Vagina (tissue), 2 donors: ENCODE results near the gene MDFIC.

Experiments
- POLR2A ChIP-seq, 2 donors: fragments of 450-650 bp; IDR thresholded peaks; one replicate each; pipeline ENCODE4 v1.6.1; 2017; ENCODE audit warnings: antibody characterized with exemption in 2 of 2, mild to moderate bottlenecking in 2 of 2, moderate library complexity in 2 of 2
- POLR2AphosphoS5 ChIP-seq, 2 donors: sonication (generic); formaldehyde crosslinking; IDR thresholded peaks; one replicate each; pipeline ENCODE4 v1.9.0; 2017; ENCODE audit warnings: antibody characterized with exemption in 2 of 2, mild to moderate bottlenecking in 2 of 2, low read depth in 1 of 2; ENCODE audit not compliant: insufficient read depth in 1 of 2
- TF ChIP-seq, protein P1 (sequence below), 3 experiments: fragments of 450-650 bp in 2 of 3; fragments of 200-600 bp in 1 of 3; sonication (generic) in 1 of 3; IDR thresholded peaks; one replicate each; pipeline ENCODE4 v1.5.1; 2017 to 2019; ENCODE audit warnings: antibody characterized with exemption in 3 of 3, mild to moderate bottlenecking in 2 of 3, moderate library complexity in 2 of 3

DNA sequence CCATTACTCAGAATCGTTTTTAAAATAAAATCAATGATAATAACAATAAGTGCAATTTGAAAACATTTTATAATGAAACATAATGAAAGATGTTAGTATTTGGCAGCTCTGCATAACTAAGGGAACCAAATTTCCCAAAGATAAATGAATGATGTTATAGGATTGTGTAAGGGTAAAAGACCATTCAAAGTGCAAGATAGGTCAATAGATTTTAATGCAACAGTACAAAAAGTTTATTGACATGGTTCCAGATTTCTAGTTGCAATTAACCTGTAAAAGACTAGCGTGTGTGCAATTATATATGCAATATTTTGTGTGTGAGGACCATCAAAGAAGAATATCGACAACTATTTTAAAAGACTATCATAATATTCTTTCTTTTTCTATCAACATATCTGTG is 122.3 kb downstream of the MDFIC start:
- TF ChIP-seq POLR2A (IDR thresholded peaks at IDR 0.05) (no peak), POLR2AphosphoS5 (IDR thresholded peaks at IDR 0.05; ENCODE audit: insufficient read depth in 1 of 2, low read depth in 1 of 2) (no peak)
- TF ChIP-seq, protein P1, sequence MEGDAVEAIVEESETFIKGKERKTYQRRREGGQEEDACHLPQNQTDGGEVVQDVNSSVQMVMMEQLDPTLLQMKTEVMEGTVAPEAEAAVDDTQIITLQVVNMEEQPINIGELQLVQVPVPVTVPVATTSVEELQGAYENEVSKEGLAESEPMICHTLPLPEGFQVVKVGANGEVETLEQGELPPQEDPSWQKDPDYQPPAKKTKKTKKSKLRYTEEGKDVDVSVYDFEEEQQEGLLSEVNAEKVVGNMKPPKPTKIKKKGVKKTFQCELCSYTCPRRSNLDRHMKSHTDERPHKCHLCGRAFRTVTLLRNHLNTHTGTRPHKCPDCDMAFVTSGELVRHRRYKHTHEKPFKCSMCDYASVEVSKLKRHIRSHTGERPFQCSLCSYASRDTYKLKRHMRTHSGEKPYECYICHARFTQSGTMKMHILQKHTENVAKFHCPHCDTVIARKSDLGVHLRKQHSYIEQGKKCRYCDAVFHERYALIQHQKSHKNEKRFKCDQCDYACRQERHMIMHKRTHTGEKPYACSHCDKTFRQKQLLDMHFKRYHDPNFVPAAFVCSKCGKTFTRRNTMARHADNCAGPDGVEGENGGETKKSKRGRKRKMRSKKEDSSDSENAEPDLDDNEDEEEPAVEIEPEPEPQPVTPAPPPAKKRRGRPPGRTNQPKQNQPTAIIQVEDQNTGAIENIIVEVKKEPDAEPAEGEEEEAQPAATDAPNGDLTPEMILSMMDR (IDR thresholded peaks at IDR 0.05): no peak
